Measurements from ENCODE around the gene OTULINL.

DNA sequence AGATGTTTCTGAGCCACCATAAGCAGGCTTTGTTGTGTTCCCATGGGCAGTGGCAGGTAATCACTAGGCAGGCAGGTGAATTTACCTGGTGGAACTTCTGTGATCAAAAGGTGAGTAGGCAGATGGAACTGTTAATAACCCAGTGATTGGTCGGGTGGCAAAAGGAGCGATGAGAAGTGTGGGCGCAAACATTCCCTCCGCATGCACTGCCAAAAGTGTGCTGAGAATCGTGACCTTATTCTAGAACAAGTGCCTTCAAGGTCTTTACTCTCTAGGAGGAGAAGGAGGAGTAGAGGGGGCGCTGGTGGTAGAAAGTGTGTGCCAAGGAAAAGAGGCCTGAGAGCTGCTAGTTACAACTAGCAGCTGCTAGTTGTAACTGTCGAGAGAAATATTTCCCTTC, 3.3 kb downstream of the OTULINL start:
- TF ChIP-seq, protein P1, sequence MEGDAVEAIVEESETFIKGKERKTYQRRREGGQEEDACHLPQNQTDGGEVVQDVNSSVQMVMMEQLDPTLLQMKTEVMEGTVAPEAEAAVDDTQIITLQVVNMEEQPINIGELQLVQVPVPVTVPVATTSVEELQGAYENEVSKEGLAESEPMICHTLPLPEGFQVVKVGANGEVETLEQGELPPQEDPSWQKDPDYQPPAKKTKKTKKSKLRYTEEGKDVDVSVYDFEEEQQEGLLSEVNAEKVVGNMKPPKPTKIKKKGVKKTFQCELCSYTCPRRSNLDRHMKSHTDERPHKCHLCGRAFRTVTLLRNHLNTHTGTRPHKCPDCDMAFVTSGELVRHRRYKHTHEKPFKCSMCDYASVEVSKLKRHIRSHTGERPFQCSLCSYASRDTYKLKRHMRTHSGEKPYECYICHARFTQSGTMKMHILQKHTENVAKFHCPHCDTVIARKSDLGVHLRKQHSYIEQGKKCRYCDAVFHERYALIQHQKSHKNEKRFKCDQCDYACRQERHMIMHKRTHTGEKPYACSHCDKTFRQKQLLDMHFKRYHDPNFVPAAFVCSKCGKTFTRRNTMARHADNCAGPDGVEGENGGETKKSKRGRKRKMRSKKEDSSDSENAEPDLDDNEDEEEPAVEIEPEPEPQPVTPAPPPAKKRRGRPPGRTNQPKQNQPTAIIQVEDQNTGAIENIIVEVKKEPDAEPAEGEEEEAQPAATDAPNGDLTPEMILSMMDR (conservative IDR thresholded peaks at IDR 0.05; ENCODE audit: low read depth, low read length) = no peak
- TF ChIP-seq EZH2phosphoT487 (IDR thresholded peaks at IDR 0.05; ENCODE audit: borderline replicate concordance, low read length) = no peak
- no peak for TF ChIP-seq EZH2 (IDR thresholded peaks at IDR 0.05; ENCODE audit: low read length, unreplicated experiment)
